ENCODE results near the gene TBL1X.

GRCh38 chrX:9434051-9434550, 30.8 kb upstream of the TBL1X start:
- no peak for TF ChIP-seq REST (IDR thresholded peaks at IDR 0.05; ENCODE audit: insufficient read depth in 1 of 2, low read depth in 2 of 2, low read length in 2 of 2)
- no peak for TF ChIP-seq SIN3A (IDR thresholded peaks at IDR 0.05; ENCODE audit: borderline replicate concordance, insufficient read depth, low read length)
